GM18858 (cell line): ENCODE data around the gene FAM186B.

Experiments
- ATAC-seq: cut with Tn5 transposase; IDR thresholded peaks from one replicate; pipeline ENCODE4 v1.9.1; 2021; ENCODE audit not compliant: unreplicated experiment

FAM186B gene

GRCh38 chr12:49609875-49610154, 4.4 kb upstream of the FAM186B start:
- ATAC-seq: no peak

GRCh38 chr12:49609059-49609874, 3.8 kb upstream of the FAM186B start:
- ATAC-seq: no peak

- no peak for ATAC-seq
Measured at GRCh38 chr12:49604856-49605255, 583 bp downstream of the FAM186B start.

GRCh38 chr12:49603721-49604120, 1.7 kb downstream of the FAM186B start:
- ATAC-seq: no peak

- no peak for ATAC-seq
Measured at GRCh38 chr12:49599961-49600360, 5.5 kb downstream of the FAM186B start.

GRCh38 chr12:49598527-49598926, 6.9 kb downstream of the FAM186B start:
- ATAC-seq: no peak

- no peak for ATAC-seq
Measured at GRCh38 chr12:49588721-49589516, 16.5 kb downstream of the FAM186B start.

- no peak for ATAC-seq
Measured at GRCh38 chr12:49588281-49588680, 17.2 kb downstream of the FAM186B start.

- no peak for ATAC-seq
Measured at GRCh38 chr12:49587174-49587908, 18.1 kb downstream of the FAM186B start.

- ATAC-seq: no peak
Measured at GRCh38 chr12:49585477-49586459, 19.7 kb downstream of the FAM186B start.

GRCh38 chr12:49584591-49584990, 20.8 kb downstream of the FAM186B start:
- no peak for ATAC-seq

GRCh38 chr12:49583366-49584094, 21.9 kb downstream of the FAM186B start:
- no peak for ATAC-seq

GRCh38 chr12:49582850-49583249, 22.6 kb downstream of the FAM186B start:
- ATAC-seq: no peak

- no peak for ATAC-seq
Measured at GRCh38 chr12:49582201-49582600, 23.2 kb downstream of the FAM186B start.

- ATAC-seq: no peak
Measured at GRCh38 chr12:49580572-49581535, 24.6 kb downstream of the FAM186B start.

GRCh38 chr12:49578471-49579112, 26.8 kb downstream of the FAM186B start:
- no peak for ATAC-seq

- ATAC-seq: no peak
Measured at GRCh38 chr12:49577589-49578315, 27.7 kb downstream of the FAM186B start.
